ENCODE results near the gene SAYSD1.

The SAYSD1 gene

GRCh38 chr6:39056191-39056590 lies 58.8 kb downstream of the SAYSD1 start:
- Histone ChIP-seq H3K36me3 (ENCODE audit: insufficient read depth, low read length) (no peaks in the 10 kb centered on the region), H2AFZ (ENCODE audit: low read depth, low read length) (no peak overlapping the region), H3K27me3 (ENCODE audit: insufficient read depth, low read length) (peaks cover 23% of the 10 kb centered on the region), H3K4me3 (ENCODE audit: low read length) (no peak overlapping the region), H3K9me3 (ENCODE audit: low read length) (no peaks in the 10 kb centered on the region), H3K4me1 (ENCODE audit: insufficient read depth, low read length) (no peaks in the 10 kb centered on the region)

- H3K4me3 ChIP-seq (ENCODE audit: low read length) = no peak overlapping the region
- no peaks in the 10 kb centered on the region for H3K36me3 ChIP-seq (ENCODE audit: insufficient read depth, low read length)
- peaks cover 25% of the 10 kb centered on the region for H3K27me3 ChIP-seq (ENCODE audit: insufficient read depth, low read length)
- H3K4me1 ChIP-seq (ENCODE audit: insufficient read depth, low read length) = no peaks in the 10 kb centered on the region
- H2AFZ ChIP-seq (ENCODE audit: low read depth, low read length) = no peak overlapping the region
- no peaks in the 10 kb centered on the region for H3K9me3 ChIP-seq (ENCODE audit: low read length)
These were observed 59.3 kb downstream of the SAYSD1 start for GRCh38 chr6:39055661-39056060.

GRCh38 chr6:39054577-39055142 lies 60.3 kb downstream of the SAYSD1 start:
- Histone ChIP-seq H2AFZ (ENCODE audit: low read depth, low read length) (no peak overlapping the region), H3K4me1 (ENCODE audit: insufficient read depth, low read length) (no peaks in the 10 kb centered on the region), H3K27me3 (ENCODE audit: insufficient read depth, low read length) (peaks cover 27% of the 10 kb centered on the region), H3K4me3 (ENCODE audit: low read length) (no peak overlapping the region), H3K36me3 (ENCODE audit: insufficient read depth, low read length) (no peaks in the 10 kb centered on the region), H3K9me3 (ENCODE audit: low read length) (no peaks in the 10 kb centered on the region)
